AG10803 (cell line): ENCODE data around the gene ERCC1.

ENCODE experiments used
- DNase-seq: peaks from one replicate; pipeline ENCODE4 v3.0.0; 2010; ENCODE audit warnings: low read depth
- H3K4me3 ChIP-seq: 2 replicates; pipeline ENCODE4 v1.5.1; 2011; ENCODE audit warnings: mild to moderate bottlenecking, low read length, control low read depth
- CTCF ChIP-seq: conservative IDR thresholded peaks from 2 replicates; pipeline ENCODE4 v1.5.1; 2011; ENCODE audit warnings: mild to moderate bottlenecking, low read length, control low read depth, inconsistent platforms

The ERCC1 gene

GRCh38 chr19:45446295-45446694, 22.6 kb upstream of the ERCC1 start:
- H3K4me3 ChIP-seq: no peak overlapping the region
- peak; percentile 48 for DNase-seq
- peak; percentile 51 for TF ChIP-seq CTCF

- H3K4me3 ChIP-seq: no peak overlapping the region
- TF ChIP-seq CTCF: no peak
- no peak for DNase-seq
Measured at GRCh38 chr19:45445139-45445538, 21.4 kb upstream of the ERCC1 start.

GRCh38 chr19:45444318-45445041, 20.8 kb upstream of the ERCC1 start:
- H3K4me3 ChIP-seq: peak overlapping the region; percentile 26
- no peak for TF ChIP-seq CTCF
- DNase-seq: peak; percentile 85

GRCh38 chr19:45443462-45444317, 20.0 kb upstream of the ERCC1 start:
- no peak for TF ChIP-seq CTCF
- H3K4me3 ChIP-seq: peak overlapping the region; percentile 64
- DNase-seq: peak; percentile 90

GRCh38 chr19:45442778-45443461, 19.2 kb upstream of the ERCC1 start:
- no peak for TF ChIP-seq CTCF
- H3K4me3 ChIP-seq: peak overlapping the region; percentile 64
- DNase-seq: peak; percentile 37

- no peak for DNase-seq
- no peak for TF ChIP-seq CTCF
- no peak overlapping the region for H3K4me3 ChIP-seq
Measured at GRCh38 chr19:45442408-45442777, 18.7 kb upstream of the ERCC1 start.
